Heart left ventricle (tissue), 16 donors: Measurements from ENCODE around the gene RPTOR. TPM values are rescaled to one million over a fixed set of nuclear protein-coding genes. Genes with fewer than 3 reads are reported as not detected.
A peak's percentile ranks its signal among the peaks of the same experiment; 100 is the strongest.

Source experiments
- ATAC-seq, 4 donors: fragments of 200-7000 bp; cut with Tn5 transposase; one replicate each; pipeline ENCODE4 v1.9.1; 2020 to 2022; ENCODE audit warnings: moderate library complexity in 4 of 4, mild to moderate bottlenecking in 3 of 4, moderate number of reproducible peaks in 1 of 4
- DNase-seq, 5 donors: peaks; one replicate each; pipeline ENCODE4 v3.0.0-alpha.2; 2020
- H3K27ac ChIP-seq, 12 donors: fragments of 200-600 bp; sonication (generic) in 4 of 12; one replicate each; pipeline versions ENCODE4 v1.5.0 to v1.8.0; 2016 to 2022; ENCODE audit warnings: mild to moderate bottlenecking in 2 of 12
- H3K27me3 ChIP-seq, 9 donors: fragments of 200-600 bp; sonication (generic) in 2 of 9; one replicate each; pipeline versions ENCODE4 v1.5.1 to v1.8.0; 2016 to 2022; ENCODE audit warnings: mild to moderate bottlenecking in 3 of 9
- H3K36me3 ChIP-seq, 9 donors: fragments of 200-600 bp; sonication (generic) in 2 of 9; one replicate each; pipeline versions ENCODE4 v1.5.0 to v1.8.0; 2018 to 2022; ENCODE audit warnings: mild to moderate bottlenecking in 2 of 9
- H3K4me1 ChIP-seq, 12 donors: fragments of 200-600 bp; sonication (generic) in 4 of 12; one replicate each; pipeline versions ENCODE4 v1.5.0 to v1.8.0; 2016 to 2022; ENCODE audit warnings: mild to moderate bottlenecking in 3 of 12
- H3K4me3 ChIP-seq, 12 donors: fragments of 200-600 bp; sonication (generic) in 4 of 12; one replicate each; pipeline versions ENCODE4 v1.5.0 to v1.8.0; 2017 to 2022; ENCODE audit warnings: mild to moderate bottlenecking in 9 of 12, moderate library complexity in 4 of 12
- H3K9me3 ChIP-seq, 12 donors: fragments of 200-600 bp; sonication (generic) in 4 of 12; one replicate each; pipeline versions ENCODE4 v1.5.0 to v1.8.0; 2016 to 2022; ENCODE audit warnings: mild to moderate bottlenecking in 1 of 12
- POLR2A ChIP-seq, 2 donors: fragments of 450-650 bp; IDR thresholded peaks; one replicate each; pipeline ENCODE4 v1.6.1; 2017; ENCODE audit warnings: antibody characterized with exemption in 2 of 2, mild to moderate bottlenecking in 2 of 2, moderate library complexity in 2 of 2
- WGBS, 4 donors: extraction: QIAGEN DNeasy Blood & Tissue Kit in 2 of 4; methylation state at CpG; one replicate each; pipeline versions ENCODE4 v1.1.5 to v1.1.7; 2013 to 2018; 5-methylcytosine and 5-hydroxymethylcytosine counted together
- intact Hi-C, 10 donors: fragments of 100-400 bp; cut with DNase I; formaldehyde crosslinking; loops; one replicate each; pipeline versions ENCODE4 v1.11.1 to v1.14.2; 2022
- polyA plus RNA-seq, 2 donors: library from polyadenylated mRNA; stranded (reverse); fragments of 200-250 nt; gene quantifications; one replicate each; pipeline ENCODE4 v1.2.3, GENCODE V29; 2013
- total RNA-seq, 9 donors: library from RNA; depleted of rRNA in 2 of 9; stranded (reverse); fragments of >200 nt in 2 of 9; fragmentation: NEBNext Ultra II Directional in 3 of 9; extraction: Animal tissue kit (Norgen Biotek cat#: 25700) in 3 of 9; gene quantifications; one replicate each; pipeline versions ENCODE4 v1.1.0 to v1.2.4, GENCODE V29; 2016 to 2023
- TF ChIP-seq, protein P1 (sequence below), 12 donors: fragments of 200-600 bp; sonication (generic) in 4 of 12; IDR thresholded peaks; one replicate each; pipeline versions ENCODE4 v1.5.0 to v1.8.0; 2018 to 2022; ENCODE audit warnings: antibody characterized with exemption in 12 of 12, mild to moderate bottlenecking in 5 of 12
- donor health status: ischemic (EF 13 %, LVEDD 7.1; RV severe dilation, severe dysfunction).
- donor health status: healthy with polysubstance abuse.
- donor health status: DM: no; HTN: yes; CAD: no.
- donor health status: DM: no; HTN: no; CAD: no.
- donor health status: ischemic (EF 25% LVEDD 6.9; RV normal size, moderate dysfunction).
- donor health status: ischemic (EF 25% LVEDD 5.7; RV mildly dilated, moderate dysfunction).
- donor health status: healthy.
- donor health status: DM: yes; HTN: yes; CAD: no.
- donor health status: ischemic (EF 35%, LVEDD 5.7; RV mildly dilated, moderate dysfunction).
- donor health status: nonischemic (EF 11% LVEDD 7.7; RV severe dilation, severe dysfunction).
- donor health status: DM: yes; HTN: yes; CAD: no.
- donor health status: PGD.
- donor health status: ischemic (EF 29% LVEDD 5.4; RV normal size, mild dysfunction).
- donor health status: nonischemic (EF 23%, LVEDD 6.1; RV moderate dilation, normal function).

The RPTOR gene
- total and polyA plus RNA-seq, 11 donors = 14.7 to 31.7 (median 26.0) TPM

DNA sequence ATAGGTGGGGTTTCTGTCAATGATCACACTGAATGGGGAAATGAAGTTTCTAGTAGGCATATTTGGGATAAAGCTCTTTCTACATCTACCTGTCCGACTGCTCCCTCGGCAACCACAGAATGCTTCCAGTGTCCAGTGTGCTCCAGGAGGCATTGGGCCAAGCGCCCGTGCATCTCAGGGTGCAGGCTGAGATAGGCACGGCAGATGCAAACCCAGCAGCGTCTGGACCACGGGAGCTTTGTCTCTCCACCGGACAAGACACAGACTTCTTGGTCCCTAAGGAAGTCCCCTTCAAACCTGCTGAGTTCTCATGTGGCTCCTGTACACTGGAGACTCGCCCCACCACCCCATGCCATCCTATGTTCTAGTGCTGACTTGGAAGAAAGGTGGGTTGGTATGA, 202.8 kb downstream of the RPTOR start:
- Histone ChIP-seq H3K36me3 (peaks cover 0 to 5% (median 0%) of the 10 kb centered on the region in 9 donors), H3K9me3 (no peaks in the 10 kb centered on the region), H3K4me3 (no peak overlapping the region), H3K4me1 (peaks cover 0 to 10% (median 0%) of the 10 kb centered on the region in 12 donors), H3K27me3 (no peaks in the 10 kb centered on the region), H3K27ac (no peak overlapping the region)
- DNase-seq (no peak), ATAC-seq (no peak)
- intact Hi-C loops = no loop called here
- 92 to 95% (median 93%) methylated on average over 9 of the region's 9 CpGs for WGBS, 4 donors
- TF ChIP-seq POLR2A (IDR thresholded peaks at IDR 0.05) = no peak
- TF ChIP-seq, protein P1, sequence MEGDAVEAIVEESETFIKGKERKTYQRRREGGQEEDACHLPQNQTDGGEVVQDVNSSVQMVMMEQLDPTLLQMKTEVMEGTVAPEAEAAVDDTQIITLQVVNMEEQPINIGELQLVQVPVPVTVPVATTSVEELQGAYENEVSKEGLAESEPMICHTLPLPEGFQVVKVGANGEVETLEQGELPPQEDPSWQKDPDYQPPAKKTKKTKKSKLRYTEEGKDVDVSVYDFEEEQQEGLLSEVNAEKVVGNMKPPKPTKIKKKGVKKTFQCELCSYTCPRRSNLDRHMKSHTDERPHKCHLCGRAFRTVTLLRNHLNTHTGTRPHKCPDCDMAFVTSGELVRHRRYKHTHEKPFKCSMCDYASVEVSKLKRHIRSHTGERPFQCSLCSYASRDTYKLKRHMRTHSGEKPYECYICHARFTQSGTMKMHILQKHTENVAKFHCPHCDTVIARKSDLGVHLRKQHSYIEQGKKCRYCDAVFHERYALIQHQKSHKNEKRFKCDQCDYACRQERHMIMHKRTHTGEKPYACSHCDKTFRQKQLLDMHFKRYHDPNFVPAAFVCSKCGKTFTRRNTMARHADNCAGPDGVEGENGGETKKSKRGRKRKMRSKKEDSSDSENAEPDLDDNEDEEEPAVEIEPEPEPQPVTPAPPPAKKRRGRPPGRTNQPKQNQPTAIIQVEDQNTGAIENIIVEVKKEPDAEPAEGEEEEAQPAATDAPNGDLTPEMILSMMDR (IDR thresholded peaks at IDR 0.05) = no peak

DNA sequence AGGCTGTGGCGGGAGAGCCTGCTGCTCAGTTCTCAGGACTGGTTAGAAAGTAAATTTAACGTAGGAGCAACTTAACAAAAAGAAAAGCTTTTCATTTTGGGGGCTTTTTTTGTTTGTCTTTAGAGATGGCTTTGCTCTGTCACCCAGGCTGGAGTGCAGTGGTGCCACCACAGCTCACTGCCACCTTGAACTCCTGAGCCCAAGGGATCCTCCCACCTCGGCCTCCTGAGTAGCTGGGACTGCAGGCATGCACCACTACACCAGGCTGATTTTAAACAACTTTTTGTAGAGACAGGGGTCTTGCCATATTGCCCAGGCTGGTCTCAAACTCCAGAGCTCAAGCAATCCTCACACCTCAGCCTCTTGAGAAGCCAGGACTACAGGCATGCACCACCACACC, 205.0 kb downstream of the RPTOR start:
- H3K27ac ChIP-seq = peak overlapping the region in 1 of 12 donors; percentile 23
- ATAC-seq (no peak), DNase-seq (no peak)
- intact Hi-C loops = no loop called here
- peaks cover 0 to 10% (median 0%) of the 10 kb centered on the region in 12 donors for H3K4me1 ChIP-seq
- WGBS, 4 donors = 91 to 98% (median 95%) methylated on average over 3 of the region's 3 CpGs
- H3K27me3 ChIP-seq = no peaks in the 10 kb centered on the region
- H3K36me3 ChIP-seq = peaks cover 0 to 11% (median 9%) of the 10 kb centered on the region in 9 donors
- H3K9me3 ChIP-seq = no peaks in the 10 kb centered on the region
- no peak for TF ChIP-seq POLR2A (IDR thresholded peaks at IDR 0.05)
- TF ChIP-seq, protein P1 (IDR thresholded peaks at IDR 0.05) = no peak
- no peak overlapping the region for H3K4me3 ChIP-seq

DNA sequence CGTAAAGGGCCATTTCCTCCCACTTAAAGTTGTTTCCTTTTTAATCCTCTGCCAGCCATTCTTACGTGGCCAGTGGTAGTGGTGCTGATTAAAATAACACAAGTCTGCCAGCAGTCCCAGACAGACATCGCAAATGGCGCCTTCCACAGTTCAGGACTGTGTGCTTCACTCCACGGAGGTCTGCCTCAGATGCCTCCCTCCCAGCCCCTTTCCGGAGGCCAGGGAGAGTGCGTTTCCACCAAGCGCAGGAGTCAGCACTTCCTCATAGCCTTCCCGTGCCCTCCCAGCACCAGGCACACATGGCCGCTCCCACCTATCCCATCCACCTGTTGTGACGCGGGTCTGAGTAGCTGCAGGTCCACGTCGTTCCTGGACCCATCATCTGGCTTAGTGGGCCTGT, 205.6 kb downstream of the RPTOR start:
- H3K36me3 ChIP-seq = peaks cover 0 to 16% (median 13%) of the 10 kb centered on the region in 9 donors
- H3K4me1 ChIP-seq = peaks cover 0 to 10% (median 0%) of the 10 kb centered on the region in 12 donors
- no peaks in the 10 kb centered on the region for H3K9me3 ChIP-seq
- peak in 3 of 4 donors; percentile 49 to 75 (median 65) for ATAC-seq
- no peak for DNase-seq
- no peaks in the 10 kb centered on the region for H3K27me3 ChIP-seq
- peak overlapping the region in 4 of 12 donors; percentile 23 to 66 (median 34) for H3K27ac ChIP-seq
- WGBS, 4 donors = 58 to 72% (median 68%) methylated on average over 13 to 14 of the region's 14 CpGs
- TF ChIP-seq, protein P1 (IDR thresholded peaks at IDR 0.05) = no peak
- TF ChIP-seq POLR2A (IDR thresholded peaks at IDR 0.05) = no peak
- H3K4me3 ChIP-seq = no peak overlapping the region
- intact Hi-C loops = no loop called here

GRCh38 chr17:80751070-80751945, 206.7 kb downstream of the RPTOR start:
- intact Hi-C loops = no loop called here
- H3K27me3 ChIP-seq = no peaks in the 10 kb centered on the region
- H3K4me1 ChIP-seq = peaks cover 0 to 10% (median 0%) of the 10 kb centered on the region in 12 donors
- WGBS, 4 donors = 88 to 90% (median 89%) methylated on average over 30 of the region's 30 CpGs
- peak in 3 of 4 donors; percentile 57 to 87 (median 68) for ATAC-seq
- peak overlapping the region in 3 of 12 donors; percentile 28 to 66 (median 46) for H3K27ac ChIP-seq
- H3K36me3 ChIP-seq = peaks cover 0 to 21% (median 16%) of the 10 kb centered on the region in 9 donors
- DNase-seq = no peak
- TF ChIP-seq POLR2A (IDR thresholded peaks at IDR 0.05) = no peak
- TF ChIP-seq, protein P1 (IDR thresholded peaks at IDR 0.05) = no peak
- H3K4me3 ChIP-seq = no peak overlapping the region
- H3K9me3 ChIP-seq = no peaks in the 10 kb centered on the region
